H1 (cell line): Measurements from ENCODE around the gene ADCY9. TPM values are rescaled to one million over a fixed set of nuclear protein-coding genes. Genes with fewer than 3 reads are reported as not detected.

Experiments used
- RAD21 ChIP-seq, 2 experiments: IDR thresholded peaks in 1 of 2; conservative IDR thresholded peaks in 1 of 2; 2 replicates each; pipeline ENCODE4 v1.6.1; 2011; ENCODE audit warnings: low read depth in 2 of 2, low read length in 2 of 2, improper control_type of control experiment in 1 of 2, inconsistent platforms in 1 of 2, mild to moderate bottlenecking in 1 of 2, moderate library complexity in 1 of 2
- polyA plus RNA-seq, 7 experiments: library from polyadenylated mRNA; depleted of rRNA in 3 of 7; stranded (reverse) in 5 of 7; unstranded in 2 of 7; fragments of >200 nt in 5 of 7; fragments of 200-250 nt in 2 of 7; gene quantifications; 1 replicate in 5 of 7; 2 replicates in 1 of 7; 4 replicates in 1 of 7; pipeline versions ENCODE4 v1.2.1 to v1.2.3, GENCODE V29; 2011 to 2013; ENCODE audit warnings: missing spikeins in 2 of 7, mixed read lengths in 2 of 7
- total RNA-seq: library from RNA; stranded (reverse); fragmentation: NEBNext Ultra II Directional; extraction: Animal tissue kit (Norgen Biotek cat#: 25700); gene quantifications from 2 replicates; pipeline ENCODE4 v1.2.1, GENCODE V29; 2021
- TF ChIP-seq, protein P1 (sequence below), 3 experiments: IDR thresholded peaks; 1 replicate in 2 of 3; 2 replicates in 1 of 3; pipeline versions ENCODE4 v1.5.1 to v1.6.1; 2011; ENCODE audit warnings: low read length in 3 of 3, mild to moderate bottlenecking in 3 of 3, inconsistent platforms in 2 of 3, low read depth in 1 of 3, moderate library complexity in 1 of 3; ENCODE audit not compliant: insufficient read depth in 1 of 3; ENCODE audit errors: control extremely low read depth in 1 of 3

Gene ADCY9
- total and polyA plus RNA-seq, 2 of the 8 experiments (the other 6 are each of a cell fraction or from before 2014, with no cell fraction given): 5.4 to 13.1 TPM

- TF ChIP-seq, protein P1, sequence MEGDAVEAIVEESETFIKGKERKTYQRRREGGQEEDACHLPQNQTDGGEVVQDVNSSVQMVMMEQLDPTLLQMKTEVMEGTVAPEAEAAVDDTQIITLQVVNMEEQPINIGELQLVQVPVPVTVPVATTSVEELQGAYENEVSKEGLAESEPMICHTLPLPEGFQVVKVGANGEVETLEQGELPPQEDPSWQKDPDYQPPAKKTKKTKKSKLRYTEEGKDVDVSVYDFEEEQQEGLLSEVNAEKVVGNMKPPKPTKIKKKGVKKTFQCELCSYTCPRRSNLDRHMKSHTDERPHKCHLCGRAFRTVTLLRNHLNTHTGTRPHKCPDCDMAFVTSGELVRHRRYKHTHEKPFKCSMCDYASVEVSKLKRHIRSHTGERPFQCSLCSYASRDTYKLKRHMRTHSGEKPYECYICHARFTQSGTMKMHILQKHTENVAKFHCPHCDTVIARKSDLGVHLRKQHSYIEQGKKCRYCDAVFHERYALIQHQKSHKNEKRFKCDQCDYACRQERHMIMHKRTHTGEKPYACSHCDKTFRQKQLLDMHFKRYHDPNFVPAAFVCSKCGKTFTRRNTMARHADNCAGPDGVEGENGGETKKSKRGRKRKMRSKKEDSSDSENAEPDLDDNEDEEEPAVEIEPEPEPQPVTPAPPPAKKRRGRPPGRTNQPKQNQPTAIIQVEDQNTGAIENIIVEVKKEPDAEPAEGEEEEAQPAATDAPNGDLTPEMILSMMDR (IDR thresholded peaks at IDR 0.05; ENCODE audit: control extremely low read depth in 1 of 3, insufficient read depth in 1 of 3, low read depth in 1 of 3, low read length in 3 of 3): no peak
- TF ChIP-seq RAD21 (IDR thresholded peaks at IDR 0.05 in 1 of 2, conservative IDR thresholded peaks at IDR 0.05 in 1 of 2; ENCODE audit: low read depth in 2 of 2, low read length in 2 of 2): no peak
- TF ChIP-seq, all 59 proteins: peak for 0
Observed at GRCh38 chr16:3959148-3959547, 157.1 kb downstream of the ADCY9 start (continued).
